DOHH2 (cell line): ENCODE measurements around the gene UBE4B.

ENCODE experiments used
- H3F3A ChIP-seq: fragments of 200-600 bp; sonication (generic), shearing (Covaris generic); 2 replicates; pipeline ENCODE4 v1.6.0; 2016; ENCODE audit warnings: antibody characterized with exemption, mild to moderate bottlenecking; ENCODE audit not compliant: control insufficient read depth, insufficient read depth
- H3K27ac ChIP-seq: fragments of 200-600 bp; sonication (generic); 2 replicates; pipeline ENCODE4 v1.5.1; 2014; ENCODE audit warnings: low read depth, mild to moderate bottlenecking, low read length, moderate library complexity
- H3K27me3 ChIP-seq: fragments of 200-600 bp; sonication (generic); 2 replicates; pipeline ENCODE4 v1.6.1; 2014; ENCODE audit warnings: mild to moderate bottlenecking, low read length, mixed read lengths; ENCODE audit not compliant: control insufficient read depth
- H3K36me3 ChIP-seq: fragments of 200-600 bp; sonication (generic); 2 replicates; pipeline ENCODE4 v1.6.1; 2014; ENCODE audit warnings: mild to moderate bottlenecking, low read length, moderate library complexity, mixed read lengths; ENCODE audit not compliant: control insufficient read depth
- H3K4me1 ChIP-seq: fragments of 200-600 bp; sonication (generic); 2 replicates; pipeline ENCODE4 v1.6.1; 2014; ENCODE audit warnings: mild to moderate bottlenecking, low read length, mixed read lengths; ENCODE audit not compliant: control insufficient read depth
- H3K4me2 ChIP-seq: fragments of 200-600 bp; sonication (generic); 2 replicates; pipeline ENCODE4 v1.6.0; 2014; ENCODE audit warnings: mild to moderate bottlenecking, low read length, moderate library complexity
- H3K4me3 ChIP-seq: fragments of 200-600 bp; sonication (generic); 2 replicates; pipeline ENCODE4 v1.5.1; 2014; ENCODE audit warnings: mild to moderate bottlenecking, low read length, mixed read lengths
- H3K79me2 ChIP-seq: fragments of 200-600 bp; sonication (generic); 2 replicates; pipeline ENCODE4 v1.6.1; 2014; ENCODE audit warnings: mild to moderate bottlenecking, low read length, mixed read lengths; ENCODE audit not compliant: control insufficient read depth
- H3K9me2 ChIP-seq: fragments of 200-600 bp; sonication (generic); replicated peaks from 2 replicates; pipeline ENCODE4 v1.6.1; 2014; ENCODE audit warnings: mild to moderate bottlenecking, low read length, mixed read lengths; ENCODE audit not compliant: control insufficient read depth
- H3K9me3 ChIP-seq: fragments of 200-600 bp; sonication (generic); 2 replicates; pipeline ENCODE4 v1.6.1; 2014; ENCODE audit warnings: antibody characterized with exemption, low read length, mixed read lengths; ENCODE audit not compliant: control insufficient read depth, insufficient read depth
- H4K20me1 ChIP-seq: fragments of 200-600 bp; sonication (generic); 2 replicates; pipeline ENCODE4 v1.6.0; 2014; ENCODE audit warnings: low read depth, mild to moderate bottlenecking, antibody characterized with exemption, low read length, moderate library complexity; ENCODE audit not compliant: control insufficient read depth, insufficient read depth
- CTCF ChIP-seq: fragments of 200-600 bp; sonication (generic); IDR thresholded peaks from one replicate; pipeline ENCODE4 v1.5.1; 2014; ENCODE audit warnings: antibody characterized with exemption, mild to moderate bottlenecking, low read depth, low read length; ENCODE audit not compliant: poor library complexity, severe bottlenecking
- EZH2phosphoT487 ChIP-seq: fragments of 200-600 bp; sonication (generic); IDR thresholded peaks from 2 replicates; pipeline ENCODE4 v1.6.1; 2017; ENCODE audit warnings: borderline replicate concordance, mild to moderate bottlenecking, antibody characterized with exemption, low read length, moderate library complexity, mixed read lengths

Gene UBE4B

GRCh38 chr1:10168912-10169514 is 136.3 kb downstream of the UBE4B start:
- Histone ChIP-seq H3K4me2 (no peak overlapping the region), H3K4me3 (no peak overlapping the region), H3K9me2 (no peaks in the 10 kb centered on the region), H4K20me1 (no peaks in the 10 kb centered on the region), H3K9me3 (no peaks in the 10 kb centered on the region), H3K27me3 (no peaks in the 10 kb centered on the region), H3F3A (no peaks in the 10 kb centered on the region), H3K79me2 (no peaks in the 10 kb centered on the region), H3K27ac (no peak overlapping the region), H3K4me1 (no peaks in the 10 kb centered on the region), H3K36me3 (peaks cover 17% of the 10 kb centered on the region)
- TF ChIP-seq CTCF, result no peak
- TF ChIP-seq EZH2phosphoT487, result no peak

- H3F3A ChIP-seq, result no peaks in the 10 kb centered on the region
- no peak overlapping the region for H3K27ac ChIP-seq
- H3K4me3 ChIP-seq, result no peak overlapping the region
- no peaks in the 10 kb centered on the region for H3K4me1 ChIP-seq
- H3K27me3 ChIP-seq, result no peaks in the 10 kb centered on the region
- H3K9me2 ChIP-seq, result no peaks in the 10 kb centered on the region
- H3K36me3 ChIP-seq, result peaks cover 13% of the 10 kb centered on the region
- H4K20me1 ChIP-seq, result no peaks in the 10 kb centered on the region
- TF ChIP-seq CTCF, result no peak
- no peak for TF ChIP-seq EZH2phosphoT487
- no peaks in the 10 kb centered on the region for H3K9me3 ChIP-seq
- no peak overlapping the region for H3K4me2 ChIP-seq
- no peaks in the 10 kb centered on the region for H3K79me2 ChIP-seq
These were observed 137.4 kb downstream of the UBE4B start for GRCh38 chr1:10170239-10170574.

- peaks cover 13% of the 10 kb centered on the region for H3K36me3 ChIP-seq
- H3K27ac ChIP-seq, result no peak overlapping the region
- no peaks in the 10 kb centered on the region for H4K20me1 ChIP-seq
These were observed 138.5 kb downstream of the UBE4B start for GRCh38 chr1:10171105-10171767.

More at GRCh38 chr1:10171105-10171767, 138.5 kb downstream of the UBE4B start:
- Histone ChIP-seq H3K79me2 (no peaks in the 10 kb centered on the region), H3F3A (no peaks in the 10 kb centered on the region), H3K4me2 (no peak overlapping the region), H3K9me2 (no peaks in the 10 kb centered on the region), H3K9me3 (no peaks in the 10 kb centered on the region), H3K4me3 (no peak overlapping the region), H3K27me3 (no peaks in the 10 kb centered on the region), H3K4me1 (no peaks in the 10 kb centered on the region)
- TF ChIP-seq EZH2phosphoT487 (no peak), CTCF (no peak)
